AG09309 (cell line): ENCODE results near the gene TNFAIP8.
"Not testable (repeated sequence)": the region's sequence is repeated elsewhere in the genome, so short reads cannot be mapped to it uniquely, and the experiment has no call there.

Experiments used
- DNase-seq: peaks from one replicate; pipeline ENCODE4 v3.0.0-alpha.2; 2010; ENCODE audit warnings: low read depth
- H3K4me3 ChIP-seq: 2 replicates; pipeline ENCODE4 v1.5.1; 2011; ENCODE audit warnings: mild to moderate bottlenecking, low read depth, low read length, moderate library complexity; ENCODE audit not compliant: control insufficient read depth
- TF ChIP-seq, protein P1 (sequence below): IDR thresholded peaks from 2 replicates; pipeline ENCODE4 v1.5.1; 2011; ENCODE audit warnings: mild to moderate bottlenecking, low read depth, low read length, inconsistent platforms; ENCODE audit not compliant: insufficient read depth, control insufficient read depth; ENCODE audit errors: missing control alignments

TNFAIP8 gene

DNA sequence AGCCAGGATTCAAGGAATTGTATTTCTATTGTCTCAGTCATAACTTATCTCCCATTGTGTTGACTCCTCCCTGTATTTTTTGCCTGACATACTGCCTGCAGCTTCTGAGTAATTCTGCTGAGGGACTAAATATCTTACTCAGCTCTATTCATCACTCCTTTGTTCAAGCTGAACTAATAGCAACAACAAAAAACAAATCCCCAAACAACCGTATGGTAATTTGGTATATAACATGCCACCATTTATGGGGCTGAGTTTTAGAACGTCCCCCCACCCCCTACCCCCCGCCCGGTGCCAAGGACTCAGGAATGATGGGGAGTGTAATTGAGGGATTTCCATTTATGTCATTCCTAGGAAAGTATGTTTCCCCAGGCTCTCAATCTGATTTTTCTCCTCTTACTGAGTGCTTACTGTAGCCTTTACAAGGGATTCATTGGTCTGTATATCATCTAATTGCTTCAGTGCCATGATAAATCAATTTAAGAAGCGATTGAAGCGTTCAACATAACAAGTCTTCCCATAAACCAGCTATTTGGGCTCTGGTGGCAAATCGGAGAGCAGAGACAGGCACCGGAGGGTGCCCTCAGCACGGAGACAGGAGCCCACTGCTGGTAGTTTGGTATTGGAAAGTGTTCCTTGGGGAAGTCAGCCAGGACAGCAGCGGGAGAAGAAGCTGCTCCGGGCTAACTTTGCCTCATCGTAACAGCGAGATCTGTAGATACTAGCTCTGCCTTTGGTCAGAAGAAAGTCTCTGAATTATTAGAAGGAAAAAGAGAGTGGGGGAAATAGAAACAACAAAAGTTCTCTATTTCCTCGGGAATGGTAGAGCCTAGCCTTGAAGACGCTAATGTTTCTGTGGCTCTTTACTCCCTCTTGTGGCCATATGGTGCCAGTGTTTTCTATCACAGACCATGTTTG, 55.8 kb downstream of the TNFAIP8 start:
- DNase-seq = no peak
- H3K4me3 ChIP-seq = peak overlapping the region; percentile 41
- TF ChIP-seq, protein P1, sequence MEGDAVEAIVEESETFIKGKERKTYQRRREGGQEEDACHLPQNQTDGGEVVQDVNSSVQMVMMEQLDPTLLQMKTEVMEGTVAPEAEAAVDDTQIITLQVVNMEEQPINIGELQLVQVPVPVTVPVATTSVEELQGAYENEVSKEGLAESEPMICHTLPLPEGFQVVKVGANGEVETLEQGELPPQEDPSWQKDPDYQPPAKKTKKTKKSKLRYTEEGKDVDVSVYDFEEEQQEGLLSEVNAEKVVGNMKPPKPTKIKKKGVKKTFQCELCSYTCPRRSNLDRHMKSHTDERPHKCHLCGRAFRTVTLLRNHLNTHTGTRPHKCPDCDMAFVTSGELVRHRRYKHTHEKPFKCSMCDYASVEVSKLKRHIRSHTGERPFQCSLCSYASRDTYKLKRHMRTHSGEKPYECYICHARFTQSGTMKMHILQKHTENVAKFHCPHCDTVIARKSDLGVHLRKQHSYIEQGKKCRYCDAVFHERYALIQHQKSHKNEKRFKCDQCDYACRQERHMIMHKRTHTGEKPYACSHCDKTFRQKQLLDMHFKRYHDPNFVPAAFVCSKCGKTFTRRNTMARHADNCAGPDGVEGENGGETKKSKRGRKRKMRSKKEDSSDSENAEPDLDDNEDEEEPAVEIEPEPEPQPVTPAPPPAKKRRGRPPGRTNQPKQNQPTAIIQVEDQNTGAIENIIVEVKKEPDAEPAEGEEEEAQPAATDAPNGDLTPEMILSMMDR = peak; percentile 83

DNA sequence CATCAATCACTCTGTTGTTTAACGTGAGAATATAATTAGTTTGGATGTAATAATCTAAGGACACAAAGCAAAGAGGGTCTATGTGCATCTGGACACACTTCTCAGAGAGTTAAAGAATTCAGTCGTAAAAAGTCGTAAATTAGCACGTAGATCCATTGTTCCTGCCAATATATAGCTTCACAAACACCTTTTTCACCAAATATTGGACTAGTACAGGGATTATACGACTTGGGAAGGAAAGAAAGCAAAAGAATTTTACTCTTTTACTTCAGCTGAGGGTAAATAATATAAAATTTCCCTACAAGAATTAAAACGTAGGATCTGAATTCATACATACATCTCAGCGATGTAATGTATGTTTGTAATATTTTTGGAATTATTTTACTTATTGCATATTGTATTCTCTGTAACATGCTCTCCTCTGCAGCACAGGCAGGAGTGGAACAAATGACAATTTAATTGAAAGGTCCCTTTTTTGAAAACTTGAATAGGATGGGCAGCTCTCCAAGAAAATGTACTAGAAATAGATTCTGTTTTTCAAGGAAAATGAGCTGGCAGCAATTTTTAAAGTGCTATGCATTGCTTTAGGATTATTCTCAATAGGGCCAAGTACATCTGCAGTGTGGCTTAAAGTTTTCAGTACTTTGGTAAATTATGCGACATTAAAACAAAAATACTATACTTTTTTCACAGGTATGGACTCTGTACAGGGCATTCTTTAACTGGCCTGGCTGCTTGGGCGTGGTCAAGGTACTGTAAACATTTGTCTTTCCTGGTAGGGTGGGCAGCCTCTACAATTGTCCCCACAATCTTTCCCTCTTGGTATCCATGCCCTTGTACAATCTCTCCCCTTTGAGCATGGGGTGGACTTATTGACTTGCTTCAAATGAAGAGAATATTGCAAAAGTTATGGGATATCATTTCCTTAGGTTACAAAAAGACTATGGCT, 56.7 kb downstream of the TNFAIP8 start:
- no peak overlapping the region for H3K4me3 ChIP-seq
- TF ChIP-seq, protein P1 = no peak
- DNase-seq = no peak

DNA sequence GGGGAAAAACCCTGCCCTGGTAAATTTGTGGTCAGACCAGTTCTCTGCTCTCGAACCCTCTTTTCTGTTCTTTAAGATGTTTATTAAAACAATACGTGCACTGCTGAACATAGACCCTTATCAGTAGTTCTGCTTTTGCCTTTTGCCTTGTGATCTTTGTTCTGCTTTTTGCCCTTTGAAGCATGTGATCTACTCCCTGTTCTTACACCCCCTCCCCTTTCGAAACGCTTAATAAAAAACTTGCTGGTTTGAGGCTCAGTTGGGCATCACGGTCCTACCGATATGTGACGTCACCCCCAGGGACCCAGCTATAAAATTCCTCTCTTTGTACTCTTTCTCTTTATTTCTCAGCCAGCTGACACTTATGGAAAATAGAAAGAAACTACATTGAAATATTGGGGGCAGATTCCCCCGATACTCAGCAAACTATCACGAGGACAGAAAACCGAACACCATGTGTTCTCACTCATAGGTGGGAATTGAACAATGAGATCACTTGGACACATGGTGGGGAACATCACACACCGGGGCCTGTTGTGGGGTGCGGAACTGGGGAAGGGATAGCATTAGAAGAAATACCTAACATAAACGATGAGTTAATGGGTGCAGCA, 58.4 kb downstream of the TNFAIP8 start:
- H3K4me3 ChIP-seq, DNase-seq: not testable (repeated sequence)

DNA sequence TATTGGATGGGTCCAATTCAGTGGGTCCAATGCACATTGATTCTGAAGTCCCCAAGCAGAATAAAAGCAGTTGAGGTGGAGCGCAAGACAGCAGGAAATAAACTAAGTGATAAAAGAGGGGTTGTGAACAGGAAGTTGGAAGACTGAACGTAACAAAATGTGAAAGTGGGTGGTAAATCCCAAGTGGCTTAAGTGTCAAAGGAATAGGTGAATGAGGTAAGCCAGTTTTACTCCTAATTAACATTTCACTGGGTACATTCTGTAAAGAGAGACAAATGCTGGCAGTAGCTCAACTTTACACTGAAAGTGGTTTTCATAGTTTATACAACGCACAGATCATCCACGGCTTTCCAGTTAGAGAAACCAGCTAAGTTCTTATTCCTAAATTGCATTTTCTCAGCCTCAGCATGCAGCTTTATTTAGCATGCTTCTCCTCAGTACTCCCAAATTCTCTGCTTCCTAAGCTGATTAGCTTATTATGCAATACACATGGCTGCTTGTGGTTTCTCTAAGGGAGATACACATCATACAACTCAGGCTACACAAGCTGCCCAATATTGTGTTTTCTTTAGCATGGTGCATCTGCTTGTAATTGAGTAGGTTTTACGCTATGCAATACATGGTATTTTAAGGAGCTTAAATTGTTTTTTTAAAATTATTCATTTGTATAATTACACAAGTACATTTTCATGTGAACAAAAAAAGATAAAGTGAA, 62.2 kb downstream of the TNFAIP8 start:
- peak; percentile 77 for DNase-seq
- TF ChIP-seq, protein P1 = no peak
- no peak overlapping the region for H3K4me3 ChIP-seq

DNA sequence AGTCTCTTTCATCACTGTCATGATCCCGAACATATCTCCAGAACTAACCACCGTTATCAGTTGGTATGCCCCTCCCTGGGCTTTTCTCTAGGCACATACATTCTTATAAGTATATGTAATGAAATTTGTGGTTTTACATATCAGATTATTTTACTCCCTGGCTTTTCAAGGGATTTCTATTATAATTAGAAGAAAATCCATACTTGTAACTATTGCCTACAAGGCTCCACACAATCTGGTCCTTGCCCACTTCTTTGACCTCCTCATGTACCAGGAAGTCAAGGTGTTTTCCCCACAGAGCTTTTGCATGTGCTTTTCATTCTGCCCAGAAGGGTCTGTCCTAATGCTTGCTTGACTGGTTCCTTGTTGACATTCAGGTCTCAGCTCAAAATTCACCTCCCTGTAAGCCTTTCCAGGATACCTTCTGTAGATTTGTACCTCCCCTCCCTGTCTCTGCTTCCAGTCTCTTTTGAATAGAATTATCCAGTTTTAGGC, 62.8 kb downstream of the TNFAIP8 start:
- H3K4me3 ChIP-seq = no peak overlapping the region
- no peak for DNase-seq
- TF ChIP-seq, protein P1 = no peak

DNA sequence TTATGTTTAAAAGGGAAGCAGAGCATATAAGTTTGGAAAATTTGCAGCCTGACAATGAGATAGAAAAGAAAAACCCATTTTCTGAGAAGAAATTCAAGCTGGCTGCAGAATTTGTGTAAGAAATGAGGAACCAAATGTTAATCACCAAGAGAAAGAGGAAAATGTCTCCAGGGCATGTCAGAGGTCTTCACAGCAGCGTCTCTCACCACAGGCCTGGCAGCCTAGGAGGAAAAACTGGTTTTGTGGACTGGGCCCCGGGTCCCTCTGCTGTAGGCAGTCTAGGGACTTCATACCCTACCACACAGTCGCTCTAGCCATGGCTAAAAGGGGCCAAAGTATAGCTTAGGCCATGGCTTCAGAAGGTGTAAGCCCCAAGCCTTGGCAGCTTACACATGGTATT, 64.3 kb downstream of the TNFAIP8 start:
- TF ChIP-seq, protein P1 = no peak
- H3K4me3 ChIP-seq = no peak overlapping the region
- DNase-seq = no peak
